ENCODE results near the gene TBC1D14. TPM values are rescaled to one million over a fixed set of nuclear protein-coding genes. Genes with fewer than 3 reads are reported as not detected.
A peak's percentile ranks its signal among the peaks of the same experiment; 100 is the strongest.

The TBC1D14 gene
- total and polyA plus RNA-seq, 9 of the 15 experiments (the other 6 are each of a cell fraction or from before 2014, with no cell fraction given), result 2.1 to 59.6 (median 44.8) TPM

- TF ChIP-seq ZBTB40 (IDR thresholded peaks at IDR 0.05) (no peak), ZBTB40 (CRISPR knock-in tag; IDR thresholded peaks at IDR 0.05) (no peak), TRIM28 (IDR thresholded peaks at IDR 0.05) (no peak), SUPT5H (IDR thresholded peaks at IDR 0.05) (peak; percentile 68), BDP1 (IDR thresholded peaks at IDR 0.05; ENCODE audit: insufficient read depth, insufficient read length) (no peak), ZBTB12 (CRISPR knock-in tag; IDR thresholded peaks at IDR 0.05) (no peak), RBM14 (IDR thresholded peaks at IDR 0.05; ENCODE audit: borderline replicate concordance, insufficient read depth, low read depth, low read length) (no peak), HDAC2 (IDR thresholded peaks at IDR 0.05) (peak; percentile 67), POU5F1 (IDR thresholded peaks at IDR 0.05; ENCODE audit: borderline replicate concordance, low read depth, low read length, partially characterized antibody) (no peak), IRF2 (CRISPR knock-in tag; IDR thresholded peaks at IDR 0.05) (no peak), ZNF3 (CRISPR knock-in tag; IDR thresholded peaks at IDR 0.05) (no peak), GATA2 (CRISPR knock-in tag; IDR thresholded peaks at IDR 0.05) (no peak), MYNN (IDR thresholded peaks at IDR 0.05) (no peak), MYNN (CRISPR knock-in tag; IDR thresholded peaks at IDR 0.05) (no peak), EWSR1 (IDR thresholded peaks at IDR 0.05; ENCODE audit: borderline replicate concordance, low read depth, partially characterized antibody) (no peak), U2AF2 (optimal IDR thresholded peaks at IDR 0.05; ENCODE audit: low read depth, low read length) (no peak)
Measured at GRCh38 chr4:6986781-6987587, 77.4 kb downstream of the TBC1D14 start (continued).

Data from K562 (cell line).